ENCODE data around the gene GDF10. TPM values are rescaled to one million over a fixed set of nuclear protein-coding genes. Genes with fewer than 3 reads are reported as not detected.

Gene GDF10
- total and polyA plus RNA-seq, 9 of the 15 experiments (the other 6 are each of a cell fraction or from before 2014, with no cell fraction given): 0.03 to 0.20 (median 0.11) TPM; not detected in 6

GRCh38 chr10:47260505-47261111 lies 39.4 kb upstream of the GDF10 start (continued):
- TF ChIP-seq ZNF318 (IDR thresholded peaks at IDR 0.05; ENCODE audit: borderline replicate concordance in 1 of 2, low read depth in 1 of 2) (no peak), CBFA2T3 (IDR thresholded peaks at IDR 0.05) (peak; percentile 69), ELF4 (CRISPR knock-in tag; IDR thresholded peaks at IDR 0.05) (no peak), ZNF57 (CRISPR knock-in tag; IDR thresholded peaks at IDR 0.05) (no peak), NCOA1 (IDR thresholded peaks at IDR 0.05; ENCODE audit: low read depth) (no peak), BACH1 (tag; IDR thresholded peaks at IDR 0.05) (no peak), ARID3A (IDR thresholded peaks at IDR 0.05; ENCODE audit: borderline replicate concordance, low read depth, low read length) (no peak), RBM14 (IDR thresholded peaks at IDR 0.05; ENCODE audit: borderline replicate concordance, insufficient read depth, low read depth, low read length) (no peak), ZNF316 (IDR thresholded peaks at IDR 0.05) (peak; percentile 68)

Data from K562 (cell line).